HepG2 (cell line): Measurements from ENCODE around the gene B4GALT3. TPM values are rescaled to one million over a fixed set of nuclear protein-coding genes. Genes with fewer than 3 reads are reported as not detected.

ENCODE experiments used
- GLI4 ChIP-seq: sonication (generic); formaldehyde crosslinking; IDR thresholded peaks from 2 replicates; pipeline ENCODE4 v1.5.1; 2020; ENCODE audit warnings: missing genetic modification reagents, mild to moderate bottlenecking, moderate library complexity, borderline replicate concordance
- NFIC ChIP-seq: IDR thresholded peaks from 2 replicates; pipeline ENCODE4 v1.6.1; 2012; ENCODE audit warnings: mild to moderate bottlenecking, low read length, inconsistent platforms
- NR2C2 ChIP-seq: sonication (generic); formaldehyde crosslinking; IDR thresholded peaks from 2 replicates; pipeline ENCODE4 v1.4.0; 2020; ENCODE audit warnings: missing genetic modification reagents, mild to moderate bottlenecking, moderate library complexity, borderline replicate concordance
- SNAPC2 ChIP-seq: sonication (generic); formaldehyde crosslinking; IDR thresholded peaks from 2 replicates; pipeline ENCODE4 v1.8.1; 2022; ENCODE audit warnings: mild to moderate bottlenecking, missing genetic modification reagents
- ZBTB21 ChIP-seq: sonication (generic); formaldehyde crosslinking; IDR thresholded peaks from 2 replicates; pipeline ENCODE4 v1.4.0; 2020; ENCODE audit warnings: missing genetic modification reagents
- ZNF225 ChIP-seq: sonication (generic); formaldehyde crosslinking; IDR thresholded peaks from 2 replicates; pipeline ENCODE4 v1.4.0; 2020; ENCODE audit warnings: mild to moderate bottlenecking, missing genetic modification reagents
- ZNF614 ChIP-seq: IDR thresholded peaks from 2 replicates; pipeline ENCODE4 v1.6.1; 2018; ENCODE audit warnings: missing biosample characterization, missing genetic modification reagents, inconsistent platforms, borderline replicate concordance
- ZNF660 ChIP-seq: sonication (generic); formaldehyde crosslinking; IDR thresholded peaks from 2 replicates; pipeline ENCODE4 v1.5.1; 2020; ENCODE audit warnings: mild to moderate bottlenecking, low read depth, missing genetic modification reagents, borderline replicate concordance
- ZSCAN9 ChIP-seq: IDR thresholded peaks from 2 replicates; pipeline ENCODE4 v1.6.1; 2016; ENCODE audit warnings: borderline replicate concordance
- polyA plus RNA-seq, 8 experiments: library from polyadenylated mRNA; depleted of rRNA in 3 of 8; stranded (reverse) in 7 of 8; unstranded in 1 of 8; fragments of >200 nt; fragmentation: Illumina TruSeq in 4 of 8; extraction: Trizol in 4 of 8; gene quantifications; 2 replicates each; pipeline versions ENCODE4 v1.2.1 to v1.2.3, GENCODE V29; 2011 to 2016; ENCODE audit warnings: low read depth in 4 of 8, missing spikeins in 1 of 8, mixed read lengths in 1 of 8; ENCODE audit not compliant: insufficient read depth in 1 of 8
- total RNA-seq, 5 experiments: library from RNA; depleted of rRNA; stranded (reverse); fragments of >200 nt; fragmentation: Illumina TruSeq; extraction: Trizol; gene quantifications; 2 replicates each; pipeline ENCODE4 v1.2.3, GENCODE V29; 2016; ENCODE audit warnings: low read depth in 1 of 5
- TF ChIP-seq, protein P1 (sequence below): sonication (generic); formaldehyde crosslinking; IDR thresholded peaks from 2 replicates; pipeline ENCODE4 v1.9.0; 2021; ENCODE audit warnings: mild to moderate bottlenecking, missing genetic modification reagents
- TF ChIP-seq, protein P2 (sequence below): sonication (generic); formaldehyde crosslinking; IDR thresholded peaks from 2 replicates; pipeline ENCODE4 v1.8.0; 2022; ENCODE audit warnings: mild to moderate bottlenecking, missing genetic modification reagents
- TF ChIP-seq, protein P3 (sequence below): sonication (generic); formaldehyde crosslinking; IDR thresholded peaks from 2 replicates; pipeline ENCODE4 v1.5.1; 2020; ENCODE audit warnings: missing genetic modification reagents, mild to moderate bottlenecking, borderline replicate concordance
- TF ChIP-seq, protein P4 (sequence below): sonication (generic); formaldehyde crosslinking; conservative IDR thresholded peaks from 2 replicates; pipeline ENCODE4 v1.8.1; 2023; ENCODE audit warnings: missing genetic modification reagents

B4GALT3 gene
- total and polyA plus RNA-seq, 2 of the 13 experiments (the other 11 are each of a cell fraction or from before 2014, with no cell fraction given) = 35.6 to 40.4 TPM

DNA sequence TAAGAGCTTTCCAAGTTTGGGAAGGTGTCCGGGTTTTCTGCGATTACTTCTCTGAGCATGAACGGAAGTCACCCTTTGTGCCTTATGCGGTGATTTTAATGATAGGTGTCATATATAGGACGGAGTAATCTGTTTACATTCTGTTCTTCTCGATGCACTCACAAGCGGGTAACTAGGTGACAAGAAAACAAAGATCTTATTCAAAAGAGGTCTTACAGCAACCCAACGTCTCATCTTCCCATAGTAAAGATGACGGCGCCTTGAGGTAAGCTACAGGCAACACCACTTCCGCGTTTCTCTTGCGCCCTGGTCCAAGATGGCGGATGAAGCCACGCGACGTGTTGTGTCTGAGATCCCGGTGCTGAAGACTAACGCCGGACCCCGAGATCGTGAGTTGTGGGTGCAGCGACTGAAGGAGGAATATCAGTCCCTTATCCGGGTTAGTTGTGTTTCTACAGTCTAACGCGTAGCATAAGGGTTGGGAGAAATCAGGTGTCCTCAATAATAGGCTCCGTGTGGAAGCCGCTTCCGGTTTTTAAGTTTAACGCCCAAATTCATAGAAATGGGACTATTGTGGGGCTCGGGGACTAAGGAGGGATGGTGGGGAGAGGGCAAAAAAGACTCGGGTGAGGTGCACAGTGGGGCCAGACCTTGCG lies 23.5 kb downstream of the B4GALT3 start, which contains the start of gene UFC1 (continued):
- TF ChIP-seq GLI4 (CRISPR knock-in tag) (no peak), ZSCAN9 (CRISPR knock-in tag) (0 out of 2 replicates have a peak, but pooled peaks have one; percentile 27), ZNF614 (CRISPR knock-in tag) (peak; percentile 28; the same call in 1 of the 2 replicates), NFIC (no peak), ZBTB21 (CRISPR knock-in tag) (peak; percentile 25; the same call in 1 of the 2 replicates), NR2C2 (CRISPR knock-in tag) (peak; percentile 78; the same call in 1 of the 2 replicates), SNAPC2 (CRISPR knock-in tag) (peak; percentile 66; the same call in 1 of the 2 replicates), ZNF225 (CRISPR knock-in tag) (no peak), ZNF660 (CRISPR knock-in tag) (no peak)
- TF ChIP-seq, protein P1, sequence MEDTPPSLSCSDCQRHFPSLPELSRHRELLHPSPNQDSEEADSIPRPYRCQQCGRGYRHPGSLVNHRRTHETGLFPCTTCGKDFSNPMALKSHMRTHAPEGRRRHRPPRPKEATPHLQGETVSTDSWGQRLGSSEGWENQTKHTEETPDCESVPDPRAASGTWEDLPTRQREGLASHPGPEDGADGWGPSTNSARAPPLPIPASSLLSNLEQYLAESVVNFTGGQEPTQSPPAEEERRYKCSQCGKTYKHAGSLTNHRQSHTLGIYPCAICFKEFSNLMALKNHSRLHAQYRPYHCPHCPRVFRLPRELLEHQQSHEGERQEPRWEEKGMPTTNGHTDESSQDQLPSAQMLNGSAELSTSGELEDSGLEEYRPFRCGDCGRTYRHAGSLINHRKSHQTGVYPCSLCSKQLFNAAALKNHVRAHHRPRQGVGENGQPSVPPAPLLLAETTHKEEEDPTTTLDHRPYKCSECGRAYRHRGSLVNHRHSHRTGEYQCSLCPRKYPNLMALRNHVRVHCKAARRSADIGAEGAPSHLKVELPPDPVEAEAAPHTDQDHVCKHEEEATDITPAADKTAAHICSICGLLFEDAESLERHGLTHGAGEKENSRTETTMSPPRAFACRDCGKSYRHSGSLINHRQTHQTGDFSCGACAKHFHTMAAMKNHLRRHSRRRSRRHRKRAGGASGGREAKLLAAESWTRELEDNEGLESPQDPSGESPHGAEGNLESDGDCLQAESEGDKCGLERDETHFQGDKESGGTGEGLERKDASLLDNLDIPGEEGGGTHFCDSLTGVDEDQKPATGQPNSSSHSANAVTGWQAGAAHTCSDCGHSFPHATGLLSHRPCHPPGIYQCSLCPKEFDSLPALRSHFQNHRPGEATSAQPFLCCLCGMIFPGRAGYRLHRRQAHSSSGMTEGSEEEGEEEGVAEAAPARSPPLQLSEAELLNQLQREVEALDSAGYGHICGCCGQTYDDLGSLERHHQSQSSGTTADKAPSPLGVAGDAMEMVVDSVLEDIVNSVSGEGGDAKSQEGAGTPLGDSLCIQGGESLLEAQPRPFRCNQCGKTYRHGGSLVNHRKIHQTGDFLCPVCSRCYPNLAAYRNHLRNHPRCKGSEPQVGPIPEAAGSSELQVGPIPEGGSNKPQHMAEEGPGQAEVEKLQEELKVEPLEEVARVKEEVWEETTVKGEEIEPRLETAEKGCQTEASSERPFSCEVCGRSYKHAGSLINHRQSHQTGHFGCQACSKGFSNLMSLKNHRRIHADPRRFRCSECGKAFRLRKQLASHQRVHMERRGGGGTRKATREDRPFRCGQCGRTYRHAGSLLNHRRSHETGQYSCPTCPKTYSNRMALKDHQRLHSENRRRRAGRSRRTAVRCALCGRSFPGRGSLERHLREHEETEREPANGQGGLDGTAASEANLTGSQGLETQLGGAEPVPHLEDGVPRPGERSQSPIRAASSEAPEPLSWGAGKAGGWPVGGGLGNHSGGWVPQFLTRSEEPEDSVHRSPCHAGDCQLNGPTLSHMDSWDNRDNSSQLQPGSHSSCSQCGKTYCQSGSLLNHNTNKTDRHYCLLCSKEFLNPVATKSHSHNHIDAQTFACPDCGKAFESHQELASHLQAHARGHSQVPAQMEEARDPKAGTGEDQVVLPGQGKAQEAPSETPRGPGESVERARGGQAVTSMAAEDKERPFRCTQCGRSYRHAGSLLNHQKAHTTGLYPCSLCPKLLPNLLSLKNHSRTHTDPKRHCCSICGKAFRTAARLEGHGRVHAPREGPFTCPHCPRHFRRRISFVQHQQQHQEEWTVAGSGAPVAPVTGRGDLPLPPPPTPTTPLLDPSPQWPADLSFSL = 0 out of 2 replicates have a peak, but pooled peaks have one; percentile 17
- TF ChIP-seq, protein P2, sequence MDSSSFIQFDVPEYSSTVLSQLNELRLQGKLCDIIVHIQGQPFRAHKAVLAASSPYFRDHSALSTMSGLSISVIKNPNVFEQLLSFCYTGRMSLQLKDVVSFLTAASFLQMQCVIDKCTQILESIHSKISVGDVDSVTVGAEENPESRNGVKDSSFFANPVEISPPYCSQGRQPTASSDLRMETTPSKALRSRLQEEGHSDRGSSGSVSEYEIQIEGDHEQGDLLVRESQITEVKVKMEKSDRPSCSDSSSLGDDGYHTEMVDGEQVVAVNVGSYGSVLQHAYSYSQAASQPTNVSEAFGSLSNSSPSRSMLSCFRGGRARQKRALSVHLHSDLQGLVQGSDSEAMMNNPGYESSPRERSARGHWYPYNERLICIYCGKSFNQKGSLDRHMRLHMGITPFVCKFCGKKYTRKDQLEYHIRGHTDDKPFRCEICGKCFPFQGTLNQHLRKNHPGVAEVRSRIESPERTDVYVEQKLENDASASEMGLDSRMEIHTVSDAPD (CRISPR knock-in tag) = 0 out of 2 replicates have a peak, but pooled peaks have one; percentile 41
- TF ChIP-seq, protein P3, sequence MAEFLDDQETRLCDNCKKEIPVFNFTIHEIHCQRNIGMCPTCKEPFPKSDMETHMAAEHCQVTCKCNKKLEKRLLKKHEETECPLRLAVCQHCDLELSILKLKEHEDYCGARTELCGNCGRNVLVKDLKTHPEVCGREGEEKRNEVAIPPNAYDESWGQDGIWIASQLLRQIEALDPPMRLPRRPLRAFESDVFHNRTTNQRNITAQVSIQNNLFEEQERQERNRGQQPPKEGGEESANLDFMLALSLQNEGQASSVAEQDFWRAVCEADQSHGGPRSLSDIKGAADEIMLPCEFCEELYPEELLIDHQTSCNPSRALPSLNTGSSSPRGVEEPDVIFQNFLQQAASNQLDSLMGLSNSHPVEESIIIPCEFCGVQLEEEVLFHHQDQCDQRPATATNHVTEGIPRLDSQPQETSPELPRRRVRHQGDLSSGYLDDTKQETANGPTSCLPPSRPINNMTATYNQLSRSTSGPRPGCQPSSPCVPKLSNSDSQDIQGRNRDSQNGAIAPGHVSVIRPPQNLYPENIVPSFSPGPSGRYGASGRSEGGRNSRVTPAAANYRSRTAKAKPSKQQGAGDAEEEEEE = no peak
- TF ChIP-seq, protein P4, sequence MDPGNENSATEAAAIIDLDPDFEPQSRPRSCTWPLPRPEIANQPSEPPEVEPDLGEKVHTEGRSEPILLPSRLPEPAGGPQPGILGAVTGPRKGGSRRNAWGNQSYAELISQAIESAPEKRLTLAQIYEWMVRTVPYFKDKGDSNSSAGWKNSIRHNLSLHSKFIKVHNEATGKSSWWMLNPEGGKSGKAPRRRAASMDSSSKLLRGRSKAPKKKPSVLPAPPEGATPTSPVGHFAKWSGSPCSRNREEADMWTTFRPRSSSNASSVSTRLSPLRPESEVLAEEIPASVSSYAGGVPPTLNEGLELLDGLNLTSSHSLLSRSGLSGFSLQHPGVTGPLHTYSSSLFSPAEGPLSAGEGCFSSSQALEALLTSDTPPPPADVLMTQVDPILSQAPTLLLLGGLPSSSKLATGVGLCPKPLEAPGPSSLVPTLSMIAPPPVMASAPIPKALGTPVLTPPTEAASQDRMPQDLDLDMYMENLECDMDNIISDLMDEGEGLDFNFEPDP (CRISPR knock-in tag) = no peak
